Measurements from ENCODE around the gene ELF5.
A peak's percentile ranks its signal among the peaks of the same experiment; 100 is the strongest.

The ELF5 gene

GRCh38 chr11:34441814-34442213 lies 71.8 kb downstream of the ELF5 start:
- Mint-ChIP-seq H3K27me3 (no peaks in the 10 kb centered on the region), H3K36me3 (ENCODE audit: low read depth) (no peaks in the 10 kb centered on the region), H3K27ac (no peak overlapping the region)

GRCh38 chr11:34439610-34440198 lies 73.9 kb downstream of the ELF5 start:
- no peaks in the 10 kb centered on the region for H3K27me3 Mint-ChIP-seq
- ATAC-seq = no peak
- DNase-seq = no peak
- H3K4me1 Mint-ChIP-seq = peaks cover 47% of the 10 kb centered on the region
- H3K4me3 Mint-ChIP-seq = peak overlapping the region; percentile 95
- H3K36me3 Mint-ChIP-seq (ENCODE audit: low read depth) = no peaks in the 10 kb centered on the region
- H3K27ac Mint-ChIP-seq = peak overlapping the region; percentile 92
- no peaks in the 10 kb centered on the region for H3K9me3 Mint-ChIP-seq

More at GRCh38 chr11:34441814-34442213, 71.8 kb downstream of the ELF5 start:
- ATAC-seq (no peak), DNase-seq (no peak)
- Mint-ChIP-seq H3K4me1 (peaks cover 54% of the 10 kb centered on the region), H3K4me3 (no peak overlapping the region), H3K9me3 (no peaks in the 10 kb centered on the region)

GRCh38 chr11:34438529-34439507 lies 74.8 kb downstream of the ELF5 start, which contains the start of gene CAT:
Gene CAT (plus strand): TSS chr11:34438934. CDS start chr11:34439014, 80 bp downstream.
- H3K9me3 Mint-ChIP-seq = no peaks in the 10 kb centered on the region
- H3K27ac Mint-ChIP-seq = peak within 1 kb of the TSS; percentile 92
- no peaks in the 10 kb centered on the region for H3K36me3 Mint-ChIP-seq (ENCODE audit: low read depth)
- ATAC-seq = peak; percentile 98
- peak; percentile 96 for DNase-seq
- H3K4me3 Mint-ChIP-seq = peak within 1 kb of the TSS; percentile 95
- no peaks in the 10 kb centered on the region for H3K27me3 Mint-ChIP-seq
- H3K4me1 Mint-ChIP-seq = peaks cover 38% of the 10 kb centered on the region

GRCh38 chr11:34437224-34438125 lies 76.1 kb downstream of the ELF5 start:
- no peak for ATAC-seq
- H3K27me3 Mint-ChIP-seq = no peaks in the 10 kb centered on the region
- H3K4me1 Mint-ChIP-seq = peaks cover 26% of the 10 kb centered on the region
- no peak overlapping the region for H3K4me3 Mint-ChIP-seq
- H3K27ac Mint-ChIP-seq = no peak overlapping the region
- DNase-seq = no peak
- no peaks in the 10 kb centered on the region for H3K9me3 Mint-ChIP-seq
- no peaks in the 10 kb centered on the region for H3K36me3 Mint-ChIP-seq (ENCODE audit: low read depth)

- H3K9me3 Mint-ChIP-seq = no peaks in the 10 kb centered on the region
- DNase-seq (no peak), ATAC-seq (no peak)
- H3K27ac Mint-ChIP-seq = no peak overlapping the region
- H3K4me3 Mint-ChIP-seq = no peak overlapping the region
- H3K27me3 Mint-ChIP-seq = peaks cover 6% of the 10 kb centered on the region
- H3K4me1 Mint-ChIP-seq = peaks cover 8% of the 10 kb centered on the region
- no peaks in the 10 kb centered on the region for H3K36me3 Mint-ChIP-seq (ENCODE audit: low read depth)
Observed at GRCh38 chr11:34433899-34434298, 79.7 kb downstream of the ELF5 start.

- Mint-ChIP-seq H3K36me3 (ENCODE audit: low read depth) (no peaks in the 10 kb centered on the region), H3K27ac (no peak overlapping the region), H3K4me1 (peaks cover 7% of the 10 kb centered on the region), H3K27me3 (peaks cover 6% of the 10 kb centered on the region), H3K9me3 (no peaks in the 10 kb centered on the region), H3K4me3 (no peak overlapping the region)
- no peak for ATAC-seq
- no peak for DNase-seq
Observed at GRCh38 chr11:34432822-34433221, 80.8 kb downstream of the ELF5 start.

GRCh38 chr11:34431979-34432378 lies 81.6 kb downstream of the ELF5 start:
- ATAC-seq (no peak), DNase-seq (no peak)
- H3K27me3 Mint-ChIP-seq = peaks cover 6% of the 10 kb centered on the region
- H3K4me3 Mint-ChIP-seq = no peak overlapping the region
- no peak overlapping the region for H3K27ac Mint-ChIP-seq
- no peaks in the 10 kb centered on the region for H3K9me3 Mint-ChIP-seq
- H3K4me1 Mint-ChIP-seq = peaks cover 3% of the 10 kb centered on the region
- no peaks in the 10 kb centered on the region for H3K36me3 Mint-ChIP-seq (ENCODE audit: low read depth)

Measured in activated naive CD8-positive, alpha-beta T cell treated with anti-CD3 and anti-CD28 coated beads, Interleukin-2, amount 50 U/mL, for 24 hours (primary cell).